IPS-NIHi11 (cell line): ENCODE results near the gene RPS8.
A peak's percentile ranks its signal among the peaks of the same experiment; 100 is the strongest.
"Not testable (repeated sequence)": the region's sequence is repeated elsewhere in the genome, so short reads cannot be mapped to it uniquely, and the experiment has no call there.

Source experiments
- DNase-seq: peaks from one replicate; pipeline ENCODE4 v3.0.0; 2012; ENCODE audit warnings: mixed read lengths, low spot score

RPS8 gene

GRCh38 chr1:44820328-44821239 is 45.2 kb downstream of the RPS8 start:
- DNase-seq: no peak

GRCh38 chr1:44821240-44821715 is 45.9 kb downstream of the RPS8 start:
- DNase-seq: no peak

- no peak for DNase-seq
Observed at GRCh38 chr1:44822131-44822701, 46.9 kb downstream of the RPS8 start.

- DNase-seq: no peak
Observed at GRCh38 chr1:44822981-44823451, 47.7 kb downstream of the RPS8 start.

- not testable (repeated sequence) for DNase-seq
Observed at GRCh38 chr1:44824392-44824791, 49.1 kb downstream of the RPS8 start.

- DNase-seq: no peak
Observed at GRCh38 chr1:44826375-44827196, 51.2 kb downstream of the RPS8 start.

- DNase-seq: peak; percentile 43
Observed at GRCh38 chr1:44827197-44828002, 52.1 kb downstream of the RPS8 start.

GRCh38 chr1:44828003-44828651 is 52.8 kb downstream of the RPS8 start:
- no peak for DNase-seq
